Measurements from ENCODE around the gene MYO1G. TPM values are rescaled to one million over a fixed set of nuclear protein-coding genes. Genes with fewer than 3 reads are reported as not detected.

The MYO1G gene
- total RNA-seq, 2 experiments from 2014 or later: 572 to 576 TPM

- Mint-ChIP-seq H3K9me3 (no peaks in the 10 kb centered on the region), H3K27ac (no peak overlapping the region), H3K4me1 (peaks cover 23% of the 10 kb centered on the region), H3K27me3 (no peaks in the 10 kb centered on the region), H3K4me3 (no peak overlapping the region), H3K36me3 (ENCODE audit: low read depth) (peaks cover 42% of the 10 kb centered on the region)
- DNase-seq: peak; percentile 44
- CTCF ChIA-PET: no interaction called here
- POLR2A ChIA-PET: interaction anchor here (0.6 to 22.8 kb wide), 8 partner anchors 9 to 115 kb away, joined by 3 to 517 read pairs (median 4); partner anchors contain the start of gene MYO1G
Observed at GRCh38 chr7:44961844-44962482, 16.9 kb downstream of the MYO1G start.

DNA sequence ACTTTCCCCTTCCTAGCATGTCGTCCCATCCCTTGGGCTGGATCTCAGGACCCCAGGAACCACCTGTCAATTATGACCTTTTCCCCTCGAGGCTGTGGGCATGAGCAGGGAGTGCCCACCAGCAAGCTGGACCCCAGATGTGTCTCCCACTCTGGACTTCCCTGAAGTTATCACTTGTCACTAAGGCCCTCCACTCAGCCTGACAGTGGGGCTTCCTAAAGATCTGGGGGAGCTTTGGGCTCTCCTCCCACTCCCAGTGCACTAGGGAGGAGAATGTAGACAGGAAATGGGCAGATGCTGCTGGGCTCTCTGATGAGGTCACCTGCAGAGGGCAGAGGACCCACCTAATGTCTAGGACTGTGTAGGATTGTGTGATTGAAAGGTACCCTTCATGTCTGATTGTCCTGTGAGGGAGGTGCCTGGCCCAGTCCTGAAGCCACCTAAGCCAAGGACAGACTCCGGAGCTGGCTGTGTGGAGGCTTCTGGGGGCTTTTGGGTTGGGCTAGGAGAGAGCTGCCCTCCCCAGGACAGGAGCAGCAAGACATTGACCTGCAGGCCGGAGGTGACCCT is 18.7 kb downstream of the MYO1G start:
- Mint-ChIP-seq H3K27me3 (peaks cover 2% of the 10 kb centered on the region), H3K27ac (peak overlapping the region; percentile 73), H3K36me3 (ENCODE audit: low read depth) (peaks cover 26% of the 10 kb centered on the region), H3K4me1 (peaks cover 21% of the 10 kb centered on the region), H3K9me3 (no peaks in the 10 kb centered on the region), H3K4me3 (no peak overlapping the region)
- DNase-seq: no peak
- ChIA-PET POLR2A (interaction anchor here (0.7 to 22.8 kb wide), 5 partner anchors 9 to 372 kb away, joined by 3 to 517 read pairs (median 5); partner anchors contain the start of gene MYO1G), CTCF (no interaction called here)

DNA sequence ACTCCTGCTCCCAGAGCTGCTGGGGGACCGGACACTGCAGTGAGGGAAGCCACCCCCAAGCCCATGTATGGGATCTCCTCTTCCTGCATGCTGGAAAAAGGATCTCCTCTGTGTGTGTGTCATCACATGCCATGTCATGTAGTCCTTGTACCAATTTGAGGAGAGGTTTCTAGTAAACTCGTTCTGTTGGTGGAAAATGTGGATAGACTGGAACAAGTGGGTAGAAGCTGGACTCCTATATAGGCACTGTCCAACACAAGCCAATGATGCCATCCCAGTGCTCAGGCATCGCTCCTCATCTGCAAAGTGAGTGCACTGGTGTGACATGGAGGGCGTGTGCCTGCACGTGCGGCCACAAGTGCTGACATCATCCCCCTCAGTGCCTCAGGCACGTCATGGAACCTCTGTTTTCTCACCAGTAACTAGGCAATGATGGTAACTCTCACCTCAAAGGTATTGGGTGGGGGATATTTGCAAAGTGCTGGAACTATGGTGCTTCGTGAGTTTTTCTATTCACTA is 19.3 kb downstream of the MYO1G start:
- DNase-seq: peak; percentile 75
- peak overlapping the region; percentile 73 for H3K27ac Mint-ChIP-seq
- H3K9me3 Mint-ChIP-seq: no peaks in the 10 kb centered on the region
- peaks cover 21% of the 10 kb centered on the region for H3K4me1 Mint-ChIP-seq
- H3K4me3 Mint-ChIP-seq: no peak overlapping the region
- ChIA-PET POLR2A (interaction anchor here (1.4 to 22.8 kb wide), 3 partner anchors 22 to 102 kb away, joined by 5 to 517 read pairs (median 5); partner anchors contain the start of gene MYO1G), CTCF (no interaction called here)
- peaks cover 20% of the 10 kb centered on the region for H3K36me3 Mint-ChIP-seq (ENCODE audit: low read depth)
- peaks cover 8% of the 10 kb centered on the region for H3K27me3 Mint-ChIP-seq

- Mint-ChIP-seq H3K9me3 (no peaks in the 10 kb centered on the region), H3K36me3 (ENCODE audit: low read depth) (peaks cover 13% of the 10 kb centered on the region), H3K27me3 (peaks cover 10% of the 10 kb centered on the region), H3K4me3 (no peak overlapping the region), H3K27ac (peak overlapping the region; percentile 28), H3K4me1 (peaks cover 21% of the 10 kb centered on the region)
- POLR2A ChIA-PET: interaction anchor here (1.7 to 22.8 kb wide), 2 partner anchors 23 to 63 kb away, joined by 3 to 517 read pairs; partner anchors contain the start of gene MYO1G
- CTCF ChIA-PET: no interaction called here
- no peak for DNase-seq
Observed at GRCh38 chr7:44958645-44959344, 20.0 kb downstream of the MYO1G start.

DNA sequence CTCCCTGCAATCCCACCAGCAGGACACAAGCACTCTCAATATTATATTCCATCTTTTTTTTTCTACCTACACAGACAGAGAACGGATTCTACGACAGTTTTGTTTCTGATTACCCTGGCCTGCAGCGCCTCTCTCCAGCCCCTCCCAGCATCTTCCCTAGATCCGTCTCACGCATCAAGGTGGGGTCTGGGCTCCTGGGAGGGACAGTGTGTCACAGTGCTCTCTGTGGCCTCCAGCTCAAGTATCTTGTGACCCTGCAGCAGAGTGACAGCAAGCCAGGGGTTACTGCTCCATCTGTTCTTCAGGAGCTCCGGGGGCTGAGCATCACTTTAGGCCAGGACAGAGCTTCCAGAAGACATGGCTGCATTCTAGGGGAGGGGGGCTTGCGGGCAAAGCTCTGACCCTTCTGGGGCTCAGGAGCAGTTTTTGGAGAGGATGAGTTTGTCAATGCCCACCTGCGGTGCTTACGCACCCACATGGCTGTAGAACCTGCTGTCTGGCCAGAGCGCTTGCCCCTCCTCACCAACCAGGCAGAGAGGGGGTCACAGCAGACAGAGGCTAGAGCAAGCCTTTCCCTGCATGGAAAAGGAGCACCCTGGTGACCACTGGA is 22.6 kb downstream of the MYO1G start:
- no peak overlapping the region for H3K27ac Mint-ChIP-seq
- ChIA-PET CTCF (interaction anchor here (0.5 to 2.2 kb wide), 2 partner anchors 56 to 179 kb away, joined by 3 to 9 read pairs; no protein-coding TSS in a partner anchor), POLR2A (interaction anchor here (0.6 to 7.3 kb wide), 12 partner anchors 8 to 181 kb away, joined by 3 to 52 read pairs (median 6); no protein-coding TSS in a partner anchor)
- peaks cover 24% of the 10 kb centered on the region for H3K27me3 Mint-ChIP-seq
- H3K4me3 Mint-ChIP-seq: no peak overlapping the region
- peaks cover 20% of the 10 kb centered on the region for H3K4me1 Mint-ChIP-seq
- H3K36me3 Mint-ChIP-seq (ENCODE audit: low read depth): peaks cover 7% of the 10 kb centered on the region
- DNase-seq: no peak
- no peaks in the 10 kb centered on the region for H3K9me3 Mint-ChIP-seq

DNA sequence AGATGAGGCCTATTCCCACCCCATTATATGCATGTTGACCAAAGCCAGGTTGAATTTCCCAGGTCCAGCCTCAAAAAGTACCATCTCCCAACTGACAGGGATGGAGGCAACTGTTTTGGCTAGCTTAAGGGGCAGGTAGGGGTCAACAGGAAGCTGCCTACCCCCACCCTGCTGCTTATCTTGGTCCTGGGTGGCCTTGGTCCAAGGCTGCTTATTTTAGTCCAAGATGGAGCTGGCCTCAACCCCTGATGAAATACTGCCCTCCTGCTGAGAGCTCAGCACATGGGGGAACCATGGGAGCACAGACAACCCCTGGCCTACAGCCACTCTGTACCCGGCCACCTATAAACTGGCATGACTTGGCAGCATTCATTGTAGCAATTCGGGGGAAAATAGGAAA is 23.1 kb downstream of the MYO1G start:
- Mint-ChIP-seq H3K4me3 (no peak overlapping the region), H3K36me3 (ENCODE audit: low read depth) (peaks cover 7% of the 10 kb centered on the region), H3K9me3 (no peaks in the 10 kb centered on the region), H3K27ac (no peak overlapping the region), H3K27me3 (peaks cover 28% of the 10 kb centered on the region), H3K4me1 (peaks cover 20% of the 10 kb centered on the region)
- no peak for DNase-seq
- CTCF ChIA-PET: interaction anchor here (0.5 to 2.2 kb wide), 2 partner anchors 57 to 180 kb away, joined by 3 to 9 read pairs; no protein-coding TSS in a partner anchor
- POLR2A ChIA-PET: interaction anchor here (0.9 to 7.3 kb wide), 19 partner anchors 8 to 373 kb away, joined by 3 to 52 read pairs (median 5); partner anchors contain the start of gene TMED4

DNA sequence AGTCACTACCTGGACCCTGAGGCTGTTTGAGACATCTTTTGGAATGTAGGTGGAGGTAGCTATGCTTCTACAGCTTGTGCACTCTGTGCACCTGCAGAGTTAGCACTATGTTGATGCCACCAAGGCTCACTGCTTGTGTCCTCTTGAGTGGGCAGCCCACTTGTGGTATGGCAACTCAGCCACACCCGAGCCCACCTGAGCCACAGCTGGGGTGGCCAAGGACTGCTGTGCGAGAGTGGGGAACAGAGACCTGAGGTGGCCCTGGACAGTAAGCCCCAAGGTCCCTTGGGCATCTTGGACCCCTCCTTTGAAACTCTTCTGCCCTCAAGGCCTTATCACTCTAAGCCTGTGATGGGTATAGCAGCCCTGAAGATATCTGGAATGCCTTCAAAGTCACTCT is 25.7 kb downstream of the MYO1G start:
- Mint-ChIP-seq H3K27me3 (peaks cover 40% of the 10 kb centered on the region), H3K9me3 (no peaks in the 10 kb centered on the region), H3K4me3 (no peak overlapping the region), H3K4me1 (no peaks in the 10 kb centered on the region), H3K36me3 (ENCODE audit: low read depth) (no peaks in the 10 kb centered on the region), H3K27ac (no peak overlapping the region)
- no peak for DNase-seq
- ChIA-PET POLR2A (interaction anchor here (0.8 to 7.3 kb wide), 4 partner anchors 11 to 347 kb away, joined by 3 to 52 read pairs (median 6); partner anchors contain the start of gene OGDH), CTCF (interaction anchor here (1.8 kb wide), 1 partner anchor 20 kb away, joined by 6 read pairs; no protein-coding TSS in a partner anchor)

- H3K36me3 Mint-ChIP-seq (ENCODE audit: low read depth): no peaks in the 10 kb centered on the region
- H3K9me3 Mint-ChIP-seq: no peaks in the 10 kb centered on the region
- no peak overlapping the region for H3K27ac Mint-ChIP-seq
- H3K4me3 Mint-ChIP-seq: no peak overlapping the region
- POLR2A ChIA-PET: interaction anchor here (7.3 kb wide), 1 partner anchor 15 kb away, joined by 52 read pairs; no protein-coding TSS in a partner anchor
- peaks cover 50% of the 10 kb centered on the region for H3K27me3 Mint-ChIP-seq
- CTCF ChIA-PET: no interaction called here
- H3K4me1 Mint-ChIP-seq: no peaks in the 10 kb centered on the region
- DNase-seq: no peak
Observed at GRCh38 chr7:44949303-44949702, 29.5 kb downstream of the MYO1G start.

DNA sequence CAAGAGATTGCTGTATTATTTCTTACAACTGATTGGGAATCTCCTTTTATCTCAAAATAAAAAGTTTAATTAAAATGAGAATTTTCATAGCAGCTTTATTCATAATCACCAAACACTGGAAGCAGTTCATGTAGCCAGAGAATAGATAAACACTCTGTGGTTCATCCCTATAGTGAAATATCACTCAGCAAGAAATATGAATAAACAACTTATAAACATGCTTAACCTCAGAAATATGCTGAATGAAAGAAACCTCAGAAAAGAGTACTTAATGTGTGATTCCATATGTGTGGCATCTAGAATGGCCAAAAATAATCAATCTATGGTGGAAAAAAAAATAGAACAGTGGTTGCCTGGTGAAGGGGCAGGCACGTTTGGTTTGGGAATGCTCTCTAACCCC is 33.3 kb downstream of the MYO1G start:
- POLR2A ChIA-PET: no interaction called here
- H3K36me3 Mint-ChIP-seq (ENCODE audit: low read depth): no peaks in the 10 kb centered on the region
- CTCF ChIA-PET: no interaction called here
- no peak for DNase-seq
- no peaks in the 10 kb centered on the region for H3K9me3 Mint-ChIP-seq
- no peak overlapping the region for H3K4me3 Mint-ChIP-seq
- H3K4me1 Mint-ChIP-seq: no peaks in the 10 kb centered on the region
- H3K27me3 Mint-ChIP-seq: peaks cover 42% of the 10 kb centered on the region
- H3K27ac Mint-ChIP-seq: no peak overlapping the region

GRCh38 chr7:44944821-44945220 is 34.0 kb downstream of the MYO1G start:
- H3K9me3 Mint-ChIP-seq: no peaks in the 10 kb centered on the region
- ChIA-PET CTCF (no interaction called here), POLR2A (no interaction called here)
- no peak for DNase-seq
- no peaks in the 10 kb centered on the region for H3K36me3 Mint-ChIP-seq (ENCODE audit: low read depth)
- H3K27me3 Mint-ChIP-seq: peaks cover 38% of the 10 kb centered on the region
- no peaks in the 10 kb centered on the region for H3K4me1 Mint-ChIP-seq
- H3K27ac Mint-ChIP-seq: no peak overlapping the region
- H3K4me3 Mint-ChIP-seq: no peak overlapping the region

GRCh38 chr7:44943631-44944030 is 35.2 kb downstream of the MYO1G start:
- H3K27me3 Mint-ChIP-seq: peaks cover 39% of the 10 kb centered on the region
- POLR2A ChIA-PET: interaction anchor here (0.6 to 1.1 kb wide), 3 partner anchors 59 to 1173 kb away, joined by 3 to 4 read pairs (median 3); no protein-coding TSS in a partner anchor
- H3K4me3 Mint-ChIP-seq: no peak overlapping the region
- H3K4me1 Mint-ChIP-seq: no peaks in the 10 kb centered on the region
- no peaks in the 10 kb centered on the region for H3K36me3 Mint-ChIP-seq (ENCODE audit: low read depth)
- no peak for DNase-seq
- CTCF ChIA-PET: interaction anchor here (0.7 kb wide), 2 partner anchors 86 to 103 kb away, joined by 3 to 4 read pairs; no protein-coding TSS in a partner anchor
- no peak overlapping the region for H3K27ac Mint-ChIP-seq
- no peaks in the 10 kb centered on the region for H3K9me3 Mint-ChIP-seq

DNA sequence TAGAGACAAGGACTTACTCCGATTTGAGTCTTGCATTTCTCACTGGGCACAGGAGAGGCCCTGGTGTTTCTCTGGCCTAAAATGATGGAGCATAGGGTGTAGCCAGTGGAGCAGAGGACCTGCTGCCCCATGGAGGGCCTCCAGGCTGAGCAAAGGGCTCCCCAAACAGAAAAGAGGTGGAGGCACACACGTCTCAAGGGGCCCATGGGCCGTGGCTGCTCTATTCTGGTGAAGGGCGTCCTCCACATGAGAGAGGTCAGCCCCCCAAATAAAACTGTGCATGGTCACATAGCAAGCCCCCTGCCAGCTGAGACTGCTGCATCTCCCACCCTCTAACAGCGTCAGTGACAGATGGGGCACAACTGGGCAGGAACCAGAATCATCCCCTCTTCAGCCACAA is 41.4 kb downstream of the MYO1G start:
- POLR2A ChIA-PET: interaction anchor here (1.6 kb wide), 1 partner anchor 17 kb away, joined by 8 read pairs; no protein-coding TSS in a partner anchor
- no peaks in the 10 kb centered on the region for H3K36me3 Mint-ChIP-seq (ENCODE audit: low read depth)

More for the DNA sequence above, 41.4 kb downstream of the MYO1G start:
- CTCF ChIA-PET: no interaction called here
- Mint-ChIP-seq H3K4me1 (peaks cover 12% of the 10 kb centered on the region), H3K27ac (no peak overlapping the region), H3K4me3 (no peak overlapping the region), H3K27me3 (peaks cover 22% of the 10 kb centered on the region), H3K9me3 (no peaks in the 10 kb centered on the region)
- DNase-seq: no peak

Measured in activated CD4-positive, alpha-beta memory T cell treated with anti-CD3 and anti-CD28 coated beads, Interleukin-2, amount 10 ng/mL, durations not matched to agents 7 days and 5 days (primary cell).